HG03521 (cell line): ENCODE results near the gene KIAA1755.

Experiments
- ATAC-seq: cut with Tn5 transposase; IDR thresholded peaks from one replicate; pipeline ENCODE4 v1.9.1; 2021; ENCODE audit warnings: mild to moderate bottlenecking, moderate library complexity; ENCODE audit not compliant: unreplicated experiment

KIAA1755 gene

DNA sequence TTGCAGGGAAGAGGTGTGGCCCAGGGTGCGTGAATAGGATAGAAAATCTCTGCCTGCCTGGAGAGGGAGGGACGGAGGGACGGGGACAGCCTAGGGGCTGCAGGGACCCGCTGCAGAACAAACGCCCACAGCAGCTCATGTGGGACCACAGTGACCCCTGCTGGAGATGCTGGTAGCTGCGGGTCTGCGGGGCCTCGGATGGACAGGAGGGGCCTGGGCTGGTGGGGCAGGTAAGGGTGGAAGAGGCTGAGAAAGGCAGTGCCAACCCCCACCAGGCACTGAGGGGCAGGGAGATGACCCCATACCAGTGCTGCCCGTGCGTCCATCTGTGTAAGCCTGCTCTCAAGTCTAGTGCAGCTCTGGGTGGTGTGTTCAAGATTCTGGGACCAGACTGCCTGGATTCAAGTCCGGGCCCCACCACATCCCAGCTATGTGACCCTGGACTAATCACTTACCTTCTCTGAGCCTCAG is 39.4 kb downstream of the KIAA1755 start:
- ATAC-seq = no peak

GRCh38 chr20:38220587-38221118 is 39.9 kb downstream of the KIAA1755 start:
- ATAC-seq = no peak

GRCh38 chr20:38219006-38219950 is 41.3 kb downstream of the KIAA1755 start:
- no peak for ATAC-seq

DNA sequence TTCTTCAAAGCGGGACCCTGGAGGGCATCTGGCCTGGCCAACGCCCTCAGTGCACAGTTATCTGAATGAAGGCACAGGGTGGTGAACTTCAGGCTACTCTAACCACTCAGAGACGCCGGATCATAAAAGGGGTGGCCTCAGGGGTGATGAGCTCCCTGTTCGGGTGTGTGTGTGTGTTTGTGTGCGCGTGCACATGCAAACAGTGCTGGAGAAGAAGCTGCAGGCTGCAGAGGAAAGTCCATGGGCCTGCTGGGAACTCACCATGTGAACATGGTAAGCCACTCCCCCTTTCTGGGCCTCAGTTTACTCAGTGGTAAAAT is 42.0 kb downstream of the KIAA1755 start:
- no peak for ATAC-seq

DNA sequence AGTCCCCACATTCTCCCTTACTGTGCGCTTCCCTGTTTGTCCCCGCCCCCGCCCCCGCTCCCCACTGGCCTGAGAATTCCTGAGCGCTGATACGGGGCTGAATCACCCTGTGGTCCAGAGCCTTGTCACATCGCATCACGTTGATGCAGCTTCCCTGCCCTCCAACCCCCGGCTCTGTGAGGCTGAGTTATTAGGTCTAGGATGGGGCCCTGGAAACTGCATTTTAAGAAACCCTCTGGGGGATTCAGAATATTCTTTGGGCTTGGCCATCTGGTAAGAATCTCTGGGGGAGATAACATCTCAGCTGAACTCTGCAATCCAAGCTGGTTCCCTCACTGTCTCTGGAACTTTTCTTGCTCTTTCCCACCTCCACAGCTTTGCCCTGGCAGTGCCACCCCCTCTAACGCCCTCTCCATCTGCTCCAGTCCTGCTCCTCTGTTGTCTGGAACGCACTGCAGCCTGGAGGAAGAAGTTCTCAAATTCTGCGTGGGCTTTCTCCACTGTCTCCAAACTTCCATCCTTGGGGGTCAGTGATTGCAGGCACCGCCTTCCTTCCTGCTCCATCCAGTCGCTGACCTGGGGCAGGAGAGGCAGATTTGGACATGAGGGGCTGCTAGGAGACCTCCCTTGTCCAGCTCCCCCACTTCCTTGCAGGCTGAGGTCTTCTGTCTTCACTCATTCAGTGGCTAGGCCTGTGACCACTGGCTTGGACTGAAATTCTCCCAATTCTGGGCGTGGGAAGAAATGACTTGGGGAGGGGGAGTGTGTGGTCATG is 42.6 kb downstream of the KIAA1755 start:
- ATAC-seq = no peak

- ATAC-seq = no peak
These were observed 43.6 kb downstream of the KIAA1755 start for GRCh38 chr20:38216746-38217595.

- ATAC-seq = no peak
These were observed 44.3 kb downstream of the KIAA1755 start for GRCh38 chr20:38216201-38216600.

DNA sequence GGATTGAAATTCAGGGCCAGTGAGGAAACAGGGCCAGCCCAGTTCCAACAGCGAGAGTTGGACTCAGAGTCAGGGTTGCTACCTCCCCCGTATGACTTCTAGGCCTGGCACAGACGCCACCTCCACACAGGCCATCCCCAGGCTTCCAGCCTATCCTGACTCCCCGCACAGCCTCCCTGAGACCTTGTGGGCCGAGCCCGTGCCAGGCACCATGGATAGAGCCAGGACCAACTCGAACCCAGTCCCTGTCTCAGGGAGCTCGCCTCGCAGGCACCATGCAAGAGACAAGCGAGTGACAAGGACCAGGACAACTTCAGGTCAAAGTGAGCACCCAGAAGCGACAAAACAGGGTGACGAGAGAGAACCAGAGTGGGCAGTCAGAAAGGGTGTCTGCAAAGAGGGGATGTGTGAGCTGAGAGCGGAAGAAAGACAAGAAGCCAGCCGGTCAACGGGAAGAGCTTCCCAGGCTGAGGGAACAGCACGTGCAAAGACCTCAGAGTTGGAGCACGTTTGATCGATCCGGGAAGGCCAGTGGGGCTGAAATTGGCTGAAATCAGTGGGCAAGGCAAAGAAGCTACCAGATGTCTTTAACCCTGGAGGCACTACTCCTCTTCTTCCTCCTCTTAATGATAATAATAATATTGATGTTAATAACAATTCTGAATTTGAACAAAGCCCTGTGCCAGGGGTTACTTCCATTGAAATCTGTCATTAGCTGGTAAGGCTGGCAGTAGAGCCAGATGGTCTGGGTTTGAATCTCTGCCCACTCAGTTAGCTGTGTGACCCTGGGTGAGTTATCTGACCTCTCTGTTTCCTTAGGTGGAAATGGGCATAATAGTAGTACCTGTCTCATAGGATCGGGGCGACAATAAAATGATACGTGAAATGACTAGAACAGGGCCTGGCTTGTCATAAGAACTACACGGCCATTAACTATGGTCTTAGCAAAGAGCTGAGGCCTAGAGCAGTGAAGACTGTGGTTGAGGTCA is 45.0 kb downstream of the KIAA1755 start:
- no peak for ATAC-seq

DNA sequence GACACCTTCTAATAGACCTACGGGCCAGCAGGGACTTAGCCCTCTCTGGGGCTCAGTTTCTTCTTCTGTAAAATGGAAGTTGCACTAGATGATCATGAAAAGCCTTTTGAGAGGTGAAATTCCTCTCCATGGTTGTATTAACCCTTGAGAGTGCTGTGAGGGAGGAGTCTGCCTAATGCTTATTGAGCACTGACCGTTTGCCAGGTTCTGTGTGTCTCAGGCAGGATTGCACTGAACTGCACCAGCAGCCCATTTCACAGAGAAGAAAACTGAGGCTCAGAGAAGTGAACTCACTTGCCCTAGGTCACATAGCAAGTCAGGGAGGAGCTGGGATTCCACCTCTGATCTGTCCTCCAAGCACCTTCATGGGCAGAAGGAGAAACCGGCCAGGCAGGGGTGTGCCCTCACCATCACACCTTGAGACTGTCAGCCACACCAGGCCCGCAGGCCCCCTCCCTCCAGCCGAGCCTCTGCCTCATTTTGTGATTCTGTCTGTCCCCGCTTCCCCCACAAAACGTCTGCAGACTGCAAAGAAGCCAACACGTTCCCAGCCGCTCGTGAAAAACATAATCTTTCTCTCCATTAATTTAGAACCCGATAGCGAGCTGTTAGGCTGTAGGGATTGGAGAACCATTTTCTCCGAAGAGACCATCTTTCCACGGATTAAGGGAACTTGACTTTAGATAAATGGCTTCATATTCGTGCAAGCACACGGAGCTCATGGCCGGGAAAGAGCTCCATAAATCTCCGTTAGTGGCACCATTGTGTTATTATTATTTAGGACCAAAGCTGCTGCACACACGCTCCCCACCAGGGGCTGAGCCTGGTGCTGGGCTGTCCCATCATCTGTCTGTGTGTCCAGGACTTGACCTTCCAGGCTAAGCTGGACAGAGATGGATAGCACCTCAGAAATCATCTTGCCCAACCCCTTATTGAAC is 46.0 kb downstream of the KIAA1755 start:
- ATAC-seq = no peak

GRCh38 chr20:38213607-38213940 is 47.0 kb downstream of the KIAA1755 start:
- no peak for ATAC-seq

GRCh38 chr20:38212806-38213606 is 47.5 kb downstream of the KIAA1755 start:
- no peak for ATAC-seq

DNA sequence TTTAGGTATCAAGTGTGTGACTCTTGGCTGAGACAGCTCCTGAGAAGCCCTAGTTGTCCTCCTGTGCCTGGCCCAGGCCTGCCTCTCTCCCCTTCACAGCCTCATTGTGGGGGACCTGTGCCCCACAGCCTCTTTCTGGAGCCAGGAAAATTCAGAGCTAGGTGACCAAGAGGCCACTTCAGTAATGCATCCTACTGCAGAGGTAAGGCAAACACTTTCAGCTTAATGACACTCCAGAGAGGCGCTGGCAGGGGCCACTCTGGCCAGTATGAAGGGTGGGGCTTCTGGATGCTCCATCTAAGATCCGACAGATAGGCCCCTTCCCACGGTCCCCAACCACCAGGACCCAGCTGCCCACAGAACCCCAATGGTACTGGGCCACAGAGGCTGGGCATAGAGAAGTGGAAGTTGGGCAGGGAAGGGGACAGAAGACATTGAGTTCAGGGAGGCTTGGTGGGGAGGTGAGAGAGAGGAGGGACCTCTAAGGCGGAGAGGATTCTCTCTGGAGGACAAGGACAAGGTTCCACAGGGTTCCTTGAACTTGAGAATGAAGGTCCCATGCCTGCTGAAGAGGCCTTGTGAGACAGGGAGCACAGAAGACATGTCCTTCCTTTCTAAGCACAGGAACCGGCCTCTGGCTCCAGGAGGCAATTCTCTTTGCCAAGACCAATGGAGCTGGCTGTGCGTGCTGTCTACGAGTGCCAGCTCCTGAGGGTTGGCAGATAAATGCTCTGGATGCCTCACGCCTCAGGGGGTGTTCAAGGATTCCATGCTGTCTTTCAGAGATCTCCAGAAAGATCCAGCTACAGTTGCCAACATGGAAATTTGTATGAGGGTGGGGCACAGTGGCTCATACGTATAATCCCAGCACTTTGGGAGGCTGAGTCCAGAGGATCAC is 49.1 kb downstream of the KIAA1755 start:
- ATAC-seq = no peak

GRCh38 chr20:38210741-38211140 is 49.8 kb downstream of the KIAA1755 start:
- no peak for ATAC-seq

DNA sequence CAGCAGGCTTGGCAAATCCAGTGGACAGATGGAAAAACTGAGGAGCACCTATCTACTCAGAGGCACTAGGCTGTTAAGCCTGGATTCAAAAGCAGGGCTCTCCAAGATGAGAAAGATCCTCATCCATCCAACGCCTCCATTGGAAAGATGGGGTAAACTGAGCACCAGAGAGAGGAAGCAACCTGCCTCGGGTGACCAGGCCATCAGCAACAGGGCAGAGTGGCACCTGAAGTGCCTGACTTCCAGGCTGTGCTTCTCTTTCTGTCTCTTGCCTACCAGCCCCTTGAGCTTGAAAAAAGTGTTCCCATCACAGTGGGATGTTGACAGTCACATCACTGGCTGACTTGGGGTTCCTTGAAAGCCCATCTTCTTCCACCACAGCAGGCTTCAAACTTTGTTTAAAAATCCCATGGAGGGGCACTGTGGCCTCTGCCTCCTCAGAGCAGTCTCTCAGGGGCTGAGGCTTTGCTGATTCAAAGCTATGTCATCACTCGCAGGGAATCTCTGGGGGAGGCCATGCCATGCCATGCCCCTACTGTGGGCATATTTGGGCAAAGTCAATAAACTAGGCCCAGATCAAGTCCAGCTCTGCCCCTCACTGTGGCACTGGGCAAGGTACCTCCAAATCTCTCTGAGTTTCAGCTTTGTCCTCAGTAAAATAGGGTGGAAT is 50.7 kb downstream of the KIAA1755 start:
- no peak for ATAC-seq

DNA sequence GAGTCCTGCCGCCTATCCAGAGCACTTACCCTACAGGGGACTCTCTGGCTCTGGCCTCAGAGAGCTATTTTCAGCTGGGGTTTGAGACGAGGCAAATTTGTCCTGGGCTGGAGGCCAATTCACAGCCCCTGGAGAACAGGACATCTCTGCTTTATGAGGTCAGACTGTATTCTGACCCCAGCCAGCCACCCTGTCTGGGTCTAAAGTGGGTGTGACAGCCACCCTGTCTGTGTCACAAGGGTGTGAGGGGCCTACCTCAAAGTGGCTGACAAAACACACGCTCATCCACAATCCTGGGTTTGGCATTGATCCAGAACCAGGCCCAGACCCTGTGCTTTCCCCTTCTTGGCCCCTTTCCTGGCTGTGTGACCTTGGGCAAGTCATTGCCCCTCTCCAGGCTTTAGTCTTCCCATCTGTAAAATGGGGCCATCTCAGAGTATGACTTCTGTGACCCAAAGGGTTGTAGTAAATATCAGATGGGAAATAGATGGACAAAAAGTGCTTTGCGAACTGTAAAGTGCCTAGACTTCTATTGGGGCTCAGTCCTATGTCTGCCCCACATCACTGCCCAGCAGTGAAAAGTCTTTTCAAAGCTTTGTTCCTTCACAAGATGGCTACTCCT is 51.4 kb downstream of the KIAA1755 start:
- no peak for ATAC-seq

- ATAC-seq = no peak
These were observed 52.0 kb downstream of the KIAA1755 start for GRCh38 chr20:38208523-38208922.
